HFF-Myc (cell line): Measurements from ENCODE around the gene REEP3.

ENCODE experiments used
- DNase-seq: peaks from one replicate; pipeline ENCODE4 v3.0.0-alpha.2; 2011; ENCODE audit warnings: low read depth; ENCODE audit errors: extremely low read depth
- H3K4me3 ChIP-seq: replicated peaks from 2 replicates; pipeline ENCODE4 v1.5.1; 2011; ENCODE audit warnings: low read depth, mild to moderate bottlenecking, control low read depth, low read length
- TF ChIP-seq, protein P1 (sequence below): IDR thresholded peaks from 2 replicates; pipeline ENCODE4 v1.5.1; 2012; ENCODE audit warnings: mild to moderate bottlenecking, low read depth, low read length, control low read depth; ENCODE audit errors: missing control alignments

REEP3 gene

DNA sequence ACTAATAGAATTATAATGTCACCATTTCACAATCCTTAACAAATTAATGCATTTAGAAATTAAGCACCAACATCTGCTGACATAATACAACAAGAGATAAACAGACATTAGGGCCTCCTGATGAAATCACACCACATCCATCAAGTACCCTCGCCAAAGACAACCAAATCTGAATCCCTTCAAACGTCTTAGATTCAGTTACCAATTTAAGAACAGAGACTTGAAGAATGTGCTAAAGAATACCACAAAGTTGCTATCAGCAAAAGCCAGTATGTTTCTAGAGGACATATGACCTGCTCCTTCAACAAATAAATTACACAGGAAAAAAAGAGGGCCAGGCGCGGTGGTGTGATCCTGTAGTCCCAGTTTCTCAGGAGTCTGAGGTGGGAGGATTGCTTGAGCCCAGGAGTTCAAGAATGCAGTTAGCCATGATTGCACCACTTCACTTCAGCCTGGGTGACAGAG is 144.5 kb downstream of the REEP3 start:
- DNase-seq, result no peak

GRCh38 chr10:63666836-63667383 is 145.7 kb downstream of the REEP3 start:
- TF ChIP-seq, protein P1, sequence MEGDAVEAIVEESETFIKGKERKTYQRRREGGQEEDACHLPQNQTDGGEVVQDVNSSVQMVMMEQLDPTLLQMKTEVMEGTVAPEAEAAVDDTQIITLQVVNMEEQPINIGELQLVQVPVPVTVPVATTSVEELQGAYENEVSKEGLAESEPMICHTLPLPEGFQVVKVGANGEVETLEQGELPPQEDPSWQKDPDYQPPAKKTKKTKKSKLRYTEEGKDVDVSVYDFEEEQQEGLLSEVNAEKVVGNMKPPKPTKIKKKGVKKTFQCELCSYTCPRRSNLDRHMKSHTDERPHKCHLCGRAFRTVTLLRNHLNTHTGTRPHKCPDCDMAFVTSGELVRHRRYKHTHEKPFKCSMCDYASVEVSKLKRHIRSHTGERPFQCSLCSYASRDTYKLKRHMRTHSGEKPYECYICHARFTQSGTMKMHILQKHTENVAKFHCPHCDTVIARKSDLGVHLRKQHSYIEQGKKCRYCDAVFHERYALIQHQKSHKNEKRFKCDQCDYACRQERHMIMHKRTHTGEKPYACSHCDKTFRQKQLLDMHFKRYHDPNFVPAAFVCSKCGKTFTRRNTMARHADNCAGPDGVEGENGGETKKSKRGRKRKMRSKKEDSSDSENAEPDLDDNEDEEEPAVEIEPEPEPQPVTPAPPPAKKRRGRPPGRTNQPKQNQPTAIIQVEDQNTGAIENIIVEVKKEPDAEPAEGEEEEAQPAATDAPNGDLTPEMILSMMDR, result no peak
- DNase-seq, result peak; percentile 74
- no peak overlapping the region for H3K4me3 ChIP-seq

More for the DNA sequence above, 144.5 kb downstream of the REEP3 start:
- no peak overlapping the region for H3K4me3 ChIP-seq
- TF ChIP-seq, protein P1, result no peak

- H3K4me3 ChIP-seq, result no peak overlapping the region
- TF ChIP-seq, protein P1, result no peak
- DNase-seq, result no peak
Observed at GRCh38 chr10:63667596-63668480, 146.6 kb downstream of the REEP3 start.

- no peak for DNase-seq
- H3K4me3 ChIP-seq, result no peak overlapping the region
- TF ChIP-seq, protein P1, result no peak
Observed at GRCh38 chr10:63670291-63670898, 149.2 kb downstream of the REEP3 start.

DNA sequence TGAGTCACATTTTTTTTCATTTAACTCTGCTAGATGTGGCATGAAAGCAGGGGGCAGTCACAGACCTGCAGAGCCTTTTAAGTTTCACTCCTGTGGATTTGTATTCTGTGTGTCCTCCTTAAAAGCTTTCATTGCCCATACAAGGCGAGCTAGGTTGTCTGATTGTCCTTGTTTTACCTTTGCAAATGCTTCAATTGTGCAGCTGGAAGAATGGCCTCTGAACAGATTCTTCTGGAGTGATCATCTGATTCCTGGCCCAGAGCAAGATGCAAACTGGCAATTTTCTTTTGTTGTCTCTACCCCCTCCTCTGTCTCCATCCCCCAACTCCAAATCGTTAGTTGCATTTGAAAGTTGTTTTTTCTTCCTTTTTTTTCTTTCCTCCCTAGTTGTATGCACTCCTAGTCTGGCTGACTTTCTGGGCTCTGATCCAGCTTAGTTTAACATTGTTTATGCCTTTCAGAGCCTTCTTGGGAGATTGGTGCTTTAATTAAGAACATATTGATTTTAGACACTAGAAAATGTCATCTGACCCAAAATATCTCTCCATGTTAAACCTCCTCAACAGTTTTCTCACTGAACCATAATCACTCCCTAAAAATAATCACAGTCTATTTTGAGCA is 150.2 kb downstream of the REEP3 start:
- peak; percentile 84 for DNase-seq
- H3K4me3 ChIP-seq, result no peak overlapping the region
- TF ChIP-seq, protein P1, result no peak

DNA sequence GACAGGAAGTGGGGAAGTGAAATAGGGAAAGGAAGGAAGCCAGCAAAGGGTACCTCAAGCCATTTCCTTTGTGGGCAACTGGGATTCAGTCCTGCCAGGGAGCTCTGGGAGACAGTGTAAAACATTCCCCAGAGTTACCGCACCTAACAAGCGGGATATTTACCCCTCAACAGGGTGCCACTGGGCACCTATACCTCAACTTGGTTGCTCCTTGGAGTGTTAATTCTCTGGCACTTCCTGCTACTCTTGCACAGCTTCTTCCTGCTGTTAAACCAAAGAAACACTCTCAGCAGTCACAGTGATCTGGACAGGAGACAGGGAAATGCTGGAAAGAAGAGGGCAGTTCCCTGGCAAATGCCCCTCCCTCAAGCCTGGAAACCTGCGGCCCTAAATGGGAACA is 151.3 kb downstream of the REEP3 start:
- DNase-seq, result no peak
- TF ChIP-seq, protein P1, result no peak
- H3K4me3 ChIP-seq, result no peak overlapping the region
